ENCODE data around the gene NEK11.

The NEK11 gene

GRCh38 chr3:131231710-131232389 is 205.2 kb downstream of the NEK11 start:
- DNase-seq: no peak

- no peak for DNase-seq
Measured at GRCh38 chr3:131232711-131233267, 206.1 kb downstream of the NEK11 start.

GRCh38 chr3:131233900-131234668 is 207.4 kb downstream of the NEK11 start:
- no peak for DNase-seq

GRCh38 chr3:131236421-131236820 is 209.7 kb downstream of the NEK11 start:
- DNase-seq: no peak

- no peak for DNase-seq
Measured at GRCh38 chr3:131238496-131238895, 211.8 kb downstream of the NEK11 start.

- no peak for DNase-seq
Measured at GRCh38 chr3:131239267-131239666, 212.6 kb downstream of the NEK11 start.

GRCh38 chr3:131242201-131242600 is 215.5 kb downstream of the NEK11 start:
- no peak for DNase-seq

GRCh38 chr3:131250466-131250865 is 223.8 kb downstream of the NEK11 start:
- DNase-seq: no peak

GRCh38 chr3:131260525-131260924 is 233.8 kb downstream of the NEK11 start:
- DNase-seq: no peak

- DNase-seq: no peak
Measured at GRCh38 chr3:131261104-131261503, 234.4 kb downstream of the NEK11 start.

GRCh38 chr3:131275556-131275955 is 248.9 kb downstream of the NEK11 start:
- no peak for DNase-seq

GRCh38 chr3:131277836-131278497 is 251.3 kb downstream of the NEK11 start:
- DNase-seq: no peak

GRCh38 chr3:131279577-131279976 is 252.9 kb downstream of the NEK11 start:
- DNase-seq: no peak

- DNase-seq: no peak
Measured at GRCh38 chr3:131282379-131282778, 255.7 kb downstream of the NEK11 start.

GRCh38 chr3:131282967-131283366 is 256.3 kb downstream of the NEK11 start:
- no peak for DNase-seq

GRCh38 chr3:131283862-131284261 is 257.2 kb downstream of the NEK11 start:
- DNase-seq: no peak

GRCh38 chr3:131284302-131284701 is 257.6 kb downstream of the NEK11 start:
- DNase-seq: no peak

GRCh38 chr3:131285456-131285855 is 258.8 kb downstream of the NEK11 start:
- DNase-seq: no peak

- DNase-seq: no peak
Measured at GRCh38 chr3:131299836-131300235, 273.2 kb downstream of the NEK11 start.

- no peak for DNase-seq
Measured at GRCh38 chr3:131303848-131304247, 277.2 kb downstream of the NEK11 start.

- DNase-seq: no peak
Measured at GRCh38 chr3:131304890-131305289, 278.2 kb downstream of the NEK11 start.

- DNase-seq: no peak
Measured at GRCh38 chr3:131306242-131306641, 279.6 kb downstream of the NEK11 start.

- DNase-seq: no peak
Measured at GRCh38 chr3:131314318-131314717, 287.6 kb downstream of the NEK11 start.

GRCh38 chr3:131315162-131315561 is 288.5 kb downstream of the NEK11 start:
- no peak for DNase-seq
